Measurements from ENCODE around the gene LDLRAP1.

The LDLRAP1 gene

GRCh38 chr1:25612421-25612820 is 69.0 kb downstream of the LDLRAP1 start:
- DNase-seq, result no peak
- Histone ChIP-seq H3K36me3 (ENCODE audit: control insufficient read depth in 4 of 4, insufficient read depth in 4 of 4, low read length in 3 of 4) (no peaks in the 10 kb centered on the region), H3K27me3 (replicated peaks in 2 of 5; ENCODE audit: control insufficient read depth in 4 of 5, insufficient read depth in 5 of 5, low read length in 4 of 5) (peaks cover 0 to 6% (median 0%) of the 10 kb centered on the region in 5 experiments), H3K27ac (ENCODE audit: insufficient read depth in 1 of 2, low read depth in 1 of 2, low read length in 2 of 2, poor library complexity in 1 of 2, severe bottlenecking in 2 of 2) (no peak overlapping the region), H3K9me3 (ENCODE audit: control extremely low read depth in 1 of 5, control insufficient read depth in 4 of 5, insufficient read depth in 2 of 5, low read depth in 1 of 5, low read length in 4 of 5) (no peaks in the 10 kb centered on the region), H3K4me3 (ENCODE audit: control insufficient read depth in 1 of 7, extremely low read depth in 1 of 7, insufficient read depth in 4 of 7, low read depth in 2 of 7, low read length in 6 of 7) (no peak overlapping the region), H3K4me1 (ENCODE audit: control extremely low read depth in 1 of 4, control insufficient read depth in 4 of 4, insufficient read depth in 4 of 4, low read length in 3 of 4) (peaks cover 0 to 29% (median 27%) of the 10 kb centered on the region in 4 experiments)
- ChIA-PET CTCF (interaction anchor here (1.5 to 4.7 kb wide), 3 partner anchors 26 to 182 kb away, joined by 4 to 24 read pairs (median 4); no protein-coding TSS in a partner anchor), POLR2A (no interaction called here)
- WGBS (ENCODE audit: insufficient coverage), result 100% methylated on average over 3 of the region's 3 CpGs

DNA sequence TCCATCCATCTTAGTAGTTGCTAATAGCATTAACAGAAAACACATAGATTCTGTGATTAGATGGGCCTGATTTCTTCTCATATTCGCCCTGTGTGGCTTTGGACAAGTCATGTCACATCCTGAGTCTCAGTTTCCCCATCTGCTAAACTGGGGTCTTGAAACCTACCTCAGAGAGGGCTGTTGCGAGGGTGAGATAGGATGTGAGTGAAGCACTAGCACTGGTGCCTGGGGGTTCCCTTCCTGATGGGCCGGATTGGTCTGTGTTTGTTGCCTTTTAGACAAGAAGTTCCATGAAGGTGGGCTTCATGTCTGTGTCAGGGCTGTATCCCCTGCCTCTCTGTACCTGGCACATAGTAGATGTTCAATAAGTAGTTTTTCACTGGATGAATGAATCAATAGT is 69.7 kb downstream of the LDLRAP1 start:
- Histone ChIP-seq H3K27me3 (replicated peaks in 2 of 5; ENCODE audit: control insufficient read depth in 4 of 5, insufficient read depth in 5 of 5, low read length in 4 of 5) (peaks cover 0 to 6% (median 2%) of the 10 kb centered on the region in 5 experiments), H3K4me1 (ENCODE audit: control extremely low read depth in 1 of 4, control insufficient read depth in 4 of 4, insufficient read depth in 4 of 4, low read length in 3 of 4) (peaks cover 0 to 36% (median 34%) of the 10 kb centered on the region in 4 experiments), H3K9me3 (ENCODE audit: control extremely low read depth in 1 of 5, control insufficient read depth in 4 of 5, insufficient read depth in 2 of 5, low read depth in 1 of 5, low read length in 4 of 5) (no peaks in the 10 kb centered on the region), H3K27ac (ENCODE audit: insufficient read depth in 1 of 2, low read depth in 1 of 2, low read length in 2 of 2, poor library complexity in 1 of 2, severe bottlenecking in 2 of 2) (no peak overlapping the region), H3K36me3 (ENCODE audit: control insufficient read depth in 4 of 4, insufficient read depth in 4 of 4, low read length in 3 of 4) (no peaks in the 10 kb centered on the region), H3K4me3 (ENCODE audit: control insufficient read depth in 1 of 7, extremely low read depth in 1 of 7, insufficient read depth in 4 of 7, low read depth in 2 of 7, low read length in 6 of 7) (no peak overlapping the region)
- ChIA-PET POLR2A (no interaction called here), CTCF (interaction anchor here (0.7 to 1.9 kb wide), 5 partner anchors 23 to 185 kb away, joined by 3 to 4 read pairs (median 4); no protein-coding TSS in a partner anchor)
- no peak for DNase-seq
- 93% methylated on average over 3 of the region's 3 CpGs for WGBS (ENCODE audit: insufficient coverage)

GRCh38 chr1:25614501-25615171 is 71.2 kb downstream of the LDLRAP1 start:
- H3K36me3 ChIP-seq (ENCODE audit: control insufficient read depth in 4 of 4, insufficient read depth in 4 of 4, low read length in 3 of 4), result no peaks in the 10 kb centered on the region
- H3K27me3 ChIP-seq (replicated peaks in 2 of 5; ENCODE audit: control insufficient read depth in 4 of 5, insufficient read depth in 5 of 5, low read length in 4 of 5), result peaks cover 0 to 19% (median 6%) of the 10 kb centered on the region in 5 experiments
- WGBS (ENCODE audit: insufficient coverage), result 97% methylated on average over 3 of the region's 4 CpGs
- H3K9me3 ChIP-seq (ENCODE audit: control extremely low read depth in 1 of 5, control insufficient read depth in 4 of 5, insufficient read depth in 2 of 5, low read depth in 1 of 5, low read length in 4 of 5), result no peaks in the 10 kb centered on the region
- no peak overlapping the region for H3K27ac ChIP-seq (ENCODE audit: insufficient read depth in 1 of 2, low read depth in 1 of 2, low read length in 2 of 2, poor library complexity in 1 of 2, severe bottlenecking in 2 of 2)
- no peak for DNase-seq
- H3K4me3 ChIP-seq (ENCODE audit: control insufficient read depth in 1 of 7, extremely low read depth in 1 of 7, insufficient read depth in 4 of 7, low read depth in 2 of 7, low read length in 6 of 7), result no peak overlapping the region
- ChIA-PET POLR2A (no interaction called here), CTCF (interaction anchor here (1.0 to 1.9 kb wide), 5 partner anchors 25 to 242 kb away, joined by 3 to 4 read pairs (median 3); no protein-coding TSS in a partner anchor)
- H3K4me1 ChIP-seq (ENCODE audit: control extremely low read depth in 1 of 4, control insufficient read depth in 4 of 4, insufficient read depth in 4 of 4, low read length in 3 of 4), result peaks cover 0 to 47% (median 37%) of the 10 kb centered on the region in 4 experiments

GRCh38 chr1:25615172-25615541 is 71.8 kb downstream of the LDLRAP1 start:
- CTCF ChIA-PET, result interaction anchor here (1.0 to 1.1 kb wide), 2 partner anchors 30 to 242 kb away, joined by 3 read pairs; no protein-coding TSS in a partner anchor
- 88% methylated on average over 6 of the region's 7 CpGs for WGBS (ENCODE audit: insufficient coverage)
- peak in 2 of 3 donors; percentile 35 to 44 for DNase-seq

DNA sequence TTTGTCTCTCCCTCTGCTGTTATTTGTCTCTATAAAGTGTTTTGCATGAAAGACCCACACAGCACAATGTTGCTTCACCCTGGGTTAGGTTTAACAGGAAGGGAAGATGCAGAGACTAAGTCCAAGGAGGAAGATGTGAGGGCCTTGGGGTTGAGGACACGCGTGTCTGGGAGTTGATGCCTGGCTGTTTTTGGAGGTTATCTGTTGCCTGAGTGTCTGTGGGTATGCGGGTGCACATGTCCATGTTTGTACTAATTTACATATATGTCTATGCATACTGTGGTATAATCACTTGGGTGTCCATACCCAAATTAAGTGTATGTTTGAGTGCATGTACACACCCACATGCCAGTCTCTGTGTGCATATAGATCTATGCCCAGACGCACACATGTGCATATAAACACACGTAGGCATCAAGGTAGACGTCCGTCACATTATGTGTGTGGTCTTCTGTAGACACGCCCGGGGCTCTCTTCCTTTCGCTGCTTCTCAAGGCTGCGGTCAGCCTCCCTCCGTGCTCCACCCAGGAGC is 72.2 kb downstream of the LDLRAP1 start:
- peak overlapping the region in 5 of 7 experiments; percentile 51 to 74 (median 64) for H3K4me3 ChIP-seq (ENCODE audit: control insufficient read depth in 1 of 7, extremely low read depth in 1 of 7, insufficient read depth in 4 of 7, low read depth in 2 of 7, low read length in 6 of 7)
- H3K27ac ChIP-seq (ENCODE audit: insufficient read depth in 1 of 2, low read depth in 1 of 2, low read length in 2 of 2, poor library complexity in 1 of 2, severe bottlenecking in 2 of 2), result no peak overlapping the region
- ChIA-PET POLR2A (interaction anchor here (1.0 kb wide), 1 partner anchor 163 kb away, joined by 3 read pairs; no protein-coding TSS in a partner anchor), CTCF (interaction anchor here (0.6 to 1.1 kb wide), 3 partner anchors 30 to 241 kb away, joined by 3 read pairs; no protein-coding TSS in a partner anchor)
- H3K4me1 ChIP-seq (ENCODE audit: control extremely low read depth in 1 of 4, control insufficient read depth in 4 of 4, insufficient read depth in 4 of 4, low read length in 3 of 4), result peaks cover 0 to 57% (median 43%) of the 10 kb centered on the region in 4 experiments
- peaks cover 0 to 25% (median 5%) of the 10 kb centered on the region in 5 experiments for H3K27me3 ChIP-seq (replicated peaks in 2 of 5; ENCODE audit: control insufficient read depth in 4 of 5, insufficient read depth in 5 of 5, low read length in 4 of 5)
- DNase-seq, result peak in 2 of 3 donors; percentile 16 to 72
- H3K9me3 ChIP-seq (ENCODE audit: control extremely low read depth in 1 of 5, control insufficient read depth in 4 of 5, insufficient read depth in 2 of 5, low read depth in 1 of 5, low read length in 4 of 5), result no peaks in the 10 kb centered on the region
- 5% methylated on average over 8 of the region's 12 CpGs for WGBS (ENCODE audit: insufficient coverage)
- H3K36me3 ChIP-seq (ENCODE audit: control insufficient read depth in 4 of 4, insufficient read depth in 4 of 4, low read length in 3 of 4), result no peaks in the 10 kb centered on the region

More at GRCh38 chr1:25615172-25615541, 71.8 kb downstream of the LDLRAP1 start:
- no peak overlapping the region for H3K27ac ChIP-seq (ENCODE audit: insufficient read depth in 1 of 2, low read depth in 1 of 2, low read length in 2 of 2, poor library complexity in 1 of 2, severe bottlenecking in 2 of 2)
- peaks cover 0 to 24% (median 6%) of the 10 kb centered on the region in 5 experiments for H3K27me3 ChIP-seq (replicated peaks in 2 of 5; ENCODE audit: control insufficient read depth in 4 of 5, insufficient read depth in 5 of 5, low read length in 4 of 5)
- H3K9me3 ChIP-seq (ENCODE audit: control extremely low read depth in 1 of 5, control insufficient read depth in 4 of 5, insufficient read depth in 2 of 5, low read depth in 1 of 5, low read length in 4 of 5), result no peaks in the 10 kb centered on the region
- peaks cover 0 to 52% (median 40%) of the 10 kb centered on the region in 4 experiments for H3K4me1 ChIP-seq (ENCODE audit: control extremely low read depth in 1 of 4, control insufficient read depth in 4 of 4, insufficient read depth in 4 of 4, low read length in 3 of 4)
- no peak overlapping the region for H3K4me3 ChIP-seq (ENCODE audit: control insufficient read depth in 1 of 7, extremely low read depth in 1 of 7, insufficient read depth in 4 of 7, low read depth in 2 of 7, low read length in 6 of 7)
- POLR2A ChIA-PET, result no interaction called here
- no peaks in the 10 kb centered on the region for H3K36me3 ChIP-seq (ENCODE audit: control insufficient read depth in 4 of 4, insufficient read depth in 4 of 4, low read length in 3 of 4)

- H3K27me3 ChIP-seq (replicated peaks in 2 of 5; ENCODE audit: control insufficient read depth in 4 of 5, insufficient read depth in 5 of 5, low read length in 4 of 5), result peaks cover 0 to 25% (median 5%) of the 10 kb centered on the region in 5 experiments
- ChIA-PET CTCF (interaction anchor here (0.6 to 1.2 kb wide), 2 partner anchors 16 to 44 kb away, joined by 3 read pairs; no protein-coding TSS in a partner anchor), POLR2A (interaction anchor here (1.0 kb wide), 1 partner anchor 163 kb away, joined by 3 read pairs; no protein-coding TSS in a partner anchor)
- 0% methylated on average over 70 of the region's 116 CpGs for WGBS (ENCODE audit: insufficient coverage)
- H3K4me3 ChIP-seq (ENCODE audit: control insufficient read depth in 1 of 7, extremely low read depth in 1 of 7, insufficient read depth in 4 of 7, low read depth in 2 of 7, low read length in 6 of 7), result peak within 1 kb of the TSS; percentile 42 to 79 (median 67)
- peaks cover 0 to 61% (median 43%) of the 10 kb centered on the region in 4 experiments for H3K4me1 ChIP-seq (ENCODE audit: control extremely low read depth in 1 of 4, control insufficient read depth in 4 of 4, insufficient read depth in 4 of 4, low read length in 3 of 4)
- H3K9me3 ChIP-seq (ENCODE audit: control extremely low read depth in 1 of 5, control insufficient read depth in 4 of 5, insufficient read depth in 2 of 5, low read depth in 1 of 5, low read length in 4 of 5), result no peaks in the 10 kb centered on the region
- H3K27ac ChIP-seq (ENCODE audit: insufficient read depth in 1 of 2, low read depth in 1 of 2, low read length in 2 of 2, poor library complexity in 1 of 2, severe bottlenecking in 2 of 2), result no peak within 1 kb of the TSS
- no peaks in the 10 kb centered on the region for H3K36me3 ChIP-seq (ENCODE audit: control insufficient read depth in 4 of 4, insufficient read depth in 4 of 4, low read length in 3 of 4)
- peak; percentile 76 to 87 (median 85) for DNase-seq
These were observed 72.9 kb downstream of the LDLRAP1 start, which contains the start of gene MAN1C1 for GRCh38 chr1:25616095-25616986. TSS of gene MAN1C1 (plus strand) at chr1:25616791. CDS start at chr1:25617798, 1,007 bp downstream.
